ENCODE measurements around the gene MAPKAP1.
A peak's percentile ranks its signal among the peaks of the same experiment; 100 is the strongest.

The MAPKAP1 gene

DNA sequence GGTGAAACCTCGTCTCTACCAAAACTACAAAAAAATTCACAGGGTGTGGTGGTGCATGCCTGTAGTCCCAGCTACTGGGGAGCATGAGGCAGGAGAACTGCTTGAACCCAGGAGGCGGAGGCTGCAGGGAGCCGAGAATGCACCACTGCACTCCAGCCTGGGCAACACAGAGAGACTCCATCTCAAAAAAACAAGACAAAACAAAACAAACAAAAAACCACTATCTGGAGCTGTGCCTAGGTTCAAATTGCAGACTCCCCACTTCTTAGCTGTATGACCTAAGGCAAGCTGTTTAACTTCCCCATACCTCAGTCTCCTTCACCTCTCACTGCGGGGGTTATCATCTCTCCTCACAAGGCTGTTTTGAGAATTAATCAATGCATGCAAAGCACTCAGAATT is 68.0 kb downstream of the MAPKAP1 start:
- no peak for DNase-seq (ENCODE audit: low read depth in 2 of 2)
- no peak overlapping the region for H3K4me3 ChIP-seq (replicated peaks in 1 of 2; ENCODE audit: low read depth in 2 of 2, low read length in 2 of 2)
- TF ChIP-seq, protein P1, sequence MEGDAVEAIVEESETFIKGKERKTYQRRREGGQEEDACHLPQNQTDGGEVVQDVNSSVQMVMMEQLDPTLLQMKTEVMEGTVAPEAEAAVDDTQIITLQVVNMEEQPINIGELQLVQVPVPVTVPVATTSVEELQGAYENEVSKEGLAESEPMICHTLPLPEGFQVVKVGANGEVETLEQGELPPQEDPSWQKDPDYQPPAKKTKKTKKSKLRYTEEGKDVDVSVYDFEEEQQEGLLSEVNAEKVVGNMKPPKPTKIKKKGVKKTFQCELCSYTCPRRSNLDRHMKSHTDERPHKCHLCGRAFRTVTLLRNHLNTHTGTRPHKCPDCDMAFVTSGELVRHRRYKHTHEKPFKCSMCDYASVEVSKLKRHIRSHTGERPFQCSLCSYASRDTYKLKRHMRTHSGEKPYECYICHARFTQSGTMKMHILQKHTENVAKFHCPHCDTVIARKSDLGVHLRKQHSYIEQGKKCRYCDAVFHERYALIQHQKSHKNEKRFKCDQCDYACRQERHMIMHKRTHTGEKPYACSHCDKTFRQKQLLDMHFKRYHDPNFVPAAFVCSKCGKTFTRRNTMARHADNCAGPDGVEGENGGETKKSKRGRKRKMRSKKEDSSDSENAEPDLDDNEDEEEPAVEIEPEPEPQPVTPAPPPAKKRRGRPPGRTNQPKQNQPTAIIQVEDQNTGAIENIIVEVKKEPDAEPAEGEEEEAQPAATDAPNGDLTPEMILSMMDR (IDR thresholded peaks at IDR 0.05; ENCODE audit: low read depth, low read length), result no peak

DNA sequence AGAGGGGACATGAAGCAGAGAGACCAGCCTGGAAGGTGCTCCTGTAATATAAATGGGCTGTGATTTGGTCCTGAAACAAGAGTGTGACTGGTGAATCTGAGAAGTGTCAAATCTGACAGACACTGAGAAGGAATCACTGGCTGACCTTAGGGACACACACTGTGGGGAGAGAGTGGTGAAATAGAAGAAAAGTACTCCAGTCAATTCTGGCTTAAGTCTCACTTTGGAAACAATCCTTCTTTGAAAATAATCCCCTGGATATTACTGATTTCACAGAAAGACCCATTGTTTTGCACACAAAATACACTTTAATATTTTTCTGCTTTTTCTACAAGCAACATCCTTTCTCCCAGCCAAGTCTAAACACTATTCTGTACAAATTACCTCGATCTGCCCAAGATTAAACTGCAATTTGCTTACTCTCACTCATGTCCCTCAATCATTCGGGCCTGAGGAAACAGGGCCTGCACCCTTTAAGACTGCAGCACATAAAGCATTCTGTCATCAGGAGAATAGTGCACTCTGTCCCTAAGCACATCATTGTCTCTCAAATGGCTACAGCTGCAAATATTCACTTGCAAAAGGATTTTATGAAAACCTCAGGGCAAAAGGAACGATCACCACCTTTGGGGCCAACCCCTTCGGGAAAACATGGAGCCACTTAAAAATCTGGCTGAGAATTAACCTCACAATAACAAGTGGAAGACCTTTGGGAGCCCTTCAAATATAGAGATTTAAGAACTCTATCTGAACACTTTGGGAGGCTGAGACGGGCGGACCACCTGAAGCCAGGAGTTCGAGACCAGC is 68.6 kb downstream of the MAPKAP1 start:
- TF ChIP-seq, protein P1 (IDR thresholded peaks at IDR 0.05; ENCODE audit: low read depth, low read length), result no peak
- no peak for DNase-seq (ENCODE audit: low read depth in 2 of 2)
- no peak overlapping the region for H3K4me3 ChIP-seq (replicated peaks in 1 of 2; ENCODE audit: low read depth in 2 of 2, low read length in 2 of 2)

DNA sequence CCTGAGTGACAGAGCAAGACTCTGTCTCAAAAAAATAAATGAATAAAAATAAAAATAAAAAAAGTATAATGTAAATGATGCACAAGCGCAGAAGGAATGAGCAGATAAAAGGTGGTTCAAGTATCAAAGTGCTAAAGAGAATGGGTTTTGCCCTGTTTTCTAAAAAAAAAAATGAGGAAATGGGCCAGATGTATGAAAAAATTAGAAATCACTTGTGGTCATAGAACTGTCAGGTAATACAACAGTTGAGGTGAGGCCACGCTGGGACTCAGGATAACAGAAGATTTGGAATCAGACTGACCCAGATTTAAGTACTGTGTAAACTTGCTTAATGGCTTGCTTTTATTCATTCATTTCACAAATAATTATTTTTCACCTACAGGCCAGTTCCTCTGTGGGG is 69.8 kb downstream of the MAPKAP1 start:
- no peak for DNase-seq (ENCODE audit: low read depth in 2 of 2)
- no peak overlapping the region for H3K4me3 ChIP-seq (replicated peaks in 1 of 2; ENCODE audit: low read depth in 2 of 2, low read length in 2 of 2)
- TF ChIP-seq, protein P1 (IDR thresholded peaks at IDR 0.05; ENCODE audit: low read depth, low read length), result no peak

DNA sequence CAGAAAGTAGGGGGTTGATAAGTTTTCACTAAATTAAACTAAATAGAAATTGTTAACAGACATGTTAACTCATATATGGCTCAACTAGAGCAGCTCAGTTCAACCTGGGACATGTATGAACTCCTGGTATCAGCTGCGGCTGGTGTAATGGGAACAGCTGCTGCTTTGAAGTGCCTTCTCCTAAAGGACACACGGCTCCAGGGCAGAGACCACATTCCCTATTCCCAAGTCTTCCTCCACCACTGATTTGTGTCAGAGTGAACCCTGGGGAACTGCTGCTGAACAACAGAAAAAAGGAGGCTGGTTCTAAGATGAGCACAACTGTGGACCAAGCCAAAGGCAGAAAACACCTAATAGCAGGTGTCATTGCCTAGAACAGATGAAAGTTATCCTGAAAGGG is 71.1 kb downstream of the MAPKAP1 start:
- TF ChIP-seq, protein P1 (IDR thresholded peaks at IDR 0.05; ENCODE audit: low read depth, low read length), result no peak

DNA sequence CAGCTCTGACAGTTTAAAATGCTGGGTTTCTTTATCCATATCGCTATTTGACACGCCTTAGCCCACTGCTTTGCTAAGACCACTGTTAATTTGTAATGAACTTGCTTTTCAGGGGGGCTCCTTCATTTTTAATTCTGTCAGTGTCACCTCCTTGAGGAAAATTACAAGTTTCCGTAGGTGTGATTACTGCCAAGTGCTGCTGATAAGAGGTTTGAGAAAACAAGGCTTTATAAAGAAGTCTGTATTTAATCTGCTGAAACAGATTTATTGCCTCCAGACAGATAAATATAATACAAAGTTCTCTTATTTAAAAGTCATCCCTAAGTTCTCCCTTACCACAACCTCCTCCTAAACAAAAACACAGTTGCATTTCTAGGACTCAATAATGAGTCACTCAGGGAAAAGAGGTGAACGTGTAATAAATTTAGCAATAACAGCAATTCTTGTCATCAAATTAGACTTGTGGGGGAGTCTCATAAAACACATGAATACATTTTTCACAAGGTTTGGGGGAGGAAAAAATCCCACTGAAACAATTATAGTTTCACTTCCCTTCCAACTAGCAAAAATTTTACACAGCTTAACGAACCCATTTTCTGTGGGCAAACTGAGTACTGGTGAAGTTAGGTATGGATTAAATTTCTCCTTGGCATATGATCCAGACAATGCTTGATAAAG is 72.8 kb downstream of the MAPKAP1 start:
- no peak overlapping the region for H3K4me3 ChIP-seq (replicated peaks in 1 of 2; ENCODE audit: low read depth in 2 of 2, low read length in 2 of 2)
- peak; percentile 38 to 59 for DNase-seq (ENCODE audit: low read depth in 2 of 2)
- TF ChIP-seq, protein P1 (IDR thresholded peaks at IDR 0.05; ENCODE audit: low read depth, low read length), result no peak

More for the DNA sequence above, 71.1 kb downstream of the MAPKAP1 start:
- no peak overlapping the region for H3K4me3 ChIP-seq (replicated peaks in 1 of 2; ENCODE audit: low read depth in 2 of 2, low read length in 2 of 2)
- no peak for DNase-seq (ENCODE audit: low read depth in 2 of 2)

DNA sequence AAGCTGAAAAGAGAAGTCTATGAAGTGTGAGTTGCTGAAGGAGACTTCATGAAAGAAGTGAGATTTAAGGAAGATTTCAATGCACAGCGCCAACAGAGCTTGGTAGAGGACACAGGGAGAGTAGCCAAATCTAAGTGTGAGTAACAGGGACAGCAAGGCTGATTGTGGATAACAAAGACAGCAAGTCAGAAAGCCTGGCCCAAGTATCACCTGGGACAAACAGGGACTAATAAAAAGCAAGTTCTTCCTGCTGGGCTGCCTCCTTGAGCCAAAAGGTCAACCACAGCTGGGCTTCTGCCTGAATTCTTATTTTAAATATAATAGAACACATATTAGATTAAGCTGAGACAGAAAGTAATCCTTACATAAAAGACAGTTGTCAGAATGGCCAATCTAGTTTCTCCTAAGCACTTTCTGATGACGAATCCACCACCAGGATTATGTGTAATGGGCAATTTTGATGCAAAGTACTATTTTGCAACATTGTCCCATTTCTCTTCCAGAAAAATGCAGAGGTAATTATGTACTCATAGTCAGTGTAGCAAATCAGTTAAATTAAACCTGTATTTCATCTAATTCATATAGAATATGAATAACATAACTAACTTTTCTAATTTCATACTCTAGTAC is 73.8 kb downstream of the MAPKAP1 start:
- TF ChIP-seq, protein P1 (IDR thresholded peaks at IDR 0.05; ENCODE audit: low read depth, low read length), result no peak
- DNase-seq (ENCODE audit: low read depth in 2 of 2), result no peak
- no peak overlapping the region for H3K4me3 ChIP-seq (replicated peaks in 1 of 2; ENCODE audit: low read depth in 2 of 2, low read length in 2 of 2)
